GM21515 (cell line): ENCODE data around the gene ZMIZ1.

Experiments used
- ATAC-seq: cut with Tn5 transposase; IDR thresholded peaks from one replicate; pipeline ENCODE4 v1.9.1; 2021; ENCODE audit not compliant: unreplicated experiment

Gene ZMIZ1

GRCh38 chr10:79347894-79348639 lies 279.3 kb downstream of the ZMIZ1 start:
- ATAC-seq: peak; percentile 66

- ATAC-seq: no peak
These were observed 279.8 kb downstream of the ZMIZ1 start for GRCh38 chr10:79348640-79348988.

- no peak for ATAC-seq
These were observed 280.3 kb downstream of the ZMIZ1 start for GRCh38 chr10:79349072-79349491.

GRCh38 chr10:79349766-79350406 lies 281.1 kb downstream of the ZMIZ1 start:
- no peak for ATAC-seq

GRCh38 chr10:79350407-79351154 lies 281.8 kb downstream of the ZMIZ1 start:
- no peak for ATAC-seq

GRCh38 chr10:79351332-79351731 lies 282.6 kb downstream of the ZMIZ1 start:
- no peak for ATAC-seq

GRCh38 chr10:79352035-79352877 lies 283.5 kb downstream of the ZMIZ1 start:
- no peak for ATAC-seq

- no peak for ATAC-seq
These were observed 284.2 kb downstream of the ZMIZ1 start for GRCh38 chr10:79353000-79353406.

- no peak for ATAC-seq
These were observed 285.0 kb downstream of the ZMIZ1 start for GRCh38 chr10:79353726-79354125.

GRCh38 chr10:79354141-79354540 lies 285.4 kb downstream of the ZMIZ1 start:
- no peak for ATAC-seq

- no peak for ATAC-seq
These were observed 285.8 kb downstream of the ZMIZ1 start for GRCh38 chr10:79354615-79355014.

GRCh38 chr10:79355420-79356017 lies 286.8 kb downstream of the ZMIZ1 start:
- no peak for ATAC-seq

GRCh38 chr10:79356104-79356503 lies 287.3 kb downstream of the ZMIZ1 start:
- no peak for ATAC-seq

GRCh38 chr10:79357180-79357579 lies 288.4 kb downstream of the ZMIZ1 start:
- ATAC-seq: no peak

GRCh38 chr10:79358811-79359210 lies 290.0 kb downstream of the ZMIZ1 start:
- no peak for ATAC-seq

- ATAC-seq: no peak
These were observed 291.2 kb downstream of the ZMIZ1 start for GRCh38 chr10:79359816-79360498.

- no peak for ATAC-seq
These were observed 292.0 kb downstream of the ZMIZ1 start for GRCh38 chr10:79360499-79361342.

- ATAC-seq: no peak
These were observed 293.1 kb downstream of the ZMIZ1 start for GRCh38 chr10:79361726-79362397.
